WI38 (cell line): ENCODE measurements around the gene GRIK4.

Experiments
- H3K4me3 ChIP-seq: 2 replicates; pipeline ENCODE4 v1.5.1; 2011; ENCODE audit warnings: low read depth, mild to moderate bottlenecking, control low read depth, low read length
- CTCF ChIP-seq: IDR thresholded peaks from 2 replicates; pipeline ENCODE4 v1.5.1; 2012; ENCODE audit warnings: low read depth, mild to moderate bottlenecking, control low read depth, low read length

The GRIK4 gene

GRCh38 chr11:121037016-121037415, 525.5 kb downstream of the GRIK4 start:
- TF ChIP-seq CTCF = no peak
- H3K4me3 ChIP-seq = no peak overlapping the region
